GM12878 (cell line): ENCODE results near the gene ANXA5. TPM values are rescaled to one million over a fixed set of nuclear protein-coding genes. Genes with fewer than 3 reads are reported as not detected.

Source experiments
- ATAC-seq: fragments of 200-7000 bp; cut with Tn5 transposase; 3 replicates; pipeline ENCODE4 v1.9.1; 2020; ENCODE audit warnings: mild to moderate bottlenecking, moderate library complexity
- BruUV-seq: library from RNA; stranded (reverse); fragments of 400-500 nt; replicated peaks from 2 replicates; lab custom pipeline; 2021; lab: Mats Ljungman, UMichigan
- CTCF ChIA-PET: fragments of 300-600 bp; sonication (Branson Sonifier 250); formaldehyde crosslinking; extraction: SDS; loops from one replicate; lab custom pipeline; 2021; ENCODE audit warnings: inconsistent platforms; lab: Yijun Ruan, JAX
- POLR2A ChIA-PET: fragments of 350-600 bp; formaldehyde crosslinking; extraction: SDS; loops from one replicate; lab custom pipeline; 2021; ENCODE audit warnings: inconsistent platforms; lab: Charles Lee
- RAD21 ChIA-PET: fragments of 300-600 bp; sonication (Branson Sonifier 250); formaldehyde crosslinking; loops from one replicate; lab custom pipeline; 2023; ENCODE audit warnings: antibody characterized with exemption; ENCODE audit not compliant: unreplicated experiment; lab: Charles Lee
- SMC1A ChIA-PET: fragments of 300-600 bp; sonication (Branson Sonifier 250); formaldehyde crosslinking; loops from one replicate; lab custom pipeline; 2023; ENCODE audit not compliant: unreplicated experiment, uncharacterized antibody; lab: Charles Lee
- DNase-seq: peaks from one replicate; pipeline ENCODE4 v3.0.0-alpha.2; 2011; ENCODE audit warnings: low read depth, low spot score
- FAIRE-seq: peaks from 3 replicates; lab custom pipeline; 2011; peaks lifted over from hg19 to GRCh38; lab: Jason Lieb, UNC
- H2AFZ ChIP-seq: 2 replicates; pipeline ENCODE4 v1.6.0; 2011; ENCODE audit warnings: low read depth, low read length, control low read depth; ENCODE audit not compliant: control insufficient read depth
- H3K27ac ChIP-seq: 2 replicates; pipeline ENCODE4 v1.5.1; 2011; ENCODE audit warnings: control low read depth; ENCODE audit not compliant: control insufficient read depth, insufficient read depth
- H3K27me3 ChIP-seq, 2 experiments: replicated peaks in 1 of 2; 2 replicates each; pipeline versions ENCODE4 v1.6.0 to v1.6.1; 2011; ENCODE audit warnings: low read length in 1 of 2; ENCODE audit not compliant: control insufficient read depth in 2 of 2, insufficient read depth in 2 of 2
- H3K36me3 ChIP-seq, 2 experiments: 2 replicates each; pipeline ENCODE4 v1.5.1; 2011; ENCODE audit warnings: low read length in 1 of 2; ENCODE audit not compliant: control insufficient read depth in 2 of 2, insufficient read depth in 2 of 2
- H3K4me1 ChIP-seq: 2 replicates; pipeline ENCODE4 v1.6.1; 2011; ENCODE audit warnings: mild to moderate bottlenecking, low read length, moderate library complexity, mixed read lengths; ENCODE audit not compliant: control insufficient read depth, insufficient read depth
- H3K4me2 ChIP-seq: 2 replicates; pipeline ENCODE4 v1.6.0; 2011; ENCODE audit warnings: control low read depth; ENCODE audit not compliant: control insufficient read depth, insufficient read depth
- H3K4me3 ChIP-seq: fragments of 200-600 bp; sonication (generic); 2 replicates; pipeline ENCODE4 v1.5.1; 2016
- H3K79me2 ChIP-seq: 2 replicates; pipeline ENCODE4 v1.6.0; 2011; ENCODE audit warnings: low read length; ENCODE audit not compliant: control insufficient read depth, insufficient read depth
- H3K9ac ChIP-seq: 2 replicates; pipeline ENCODE4 v1.8.0; 2011; ENCODE audit warnings: low read length, control low read depth, mixed read lengths; ENCODE audit not compliant: control insufficient read depth, insufficient read depth
- H3K9me3 ChIP-seq: replicated peaks from 3 replicates; pipeline ENCODE4 v1.5.1; 2011; ENCODE audit warnings: mild to moderate bottlenecking, low read length; ENCODE audit not compliant: control insufficient read depth, insufficient read depth
- H4K20me1 ChIP-seq: 2 replicates; pipeline ENCODE4 v1.6.0; 2011; ENCODE audit not compliant: control insufficient read depth, insufficient read depth
- NR2F1 ChIP-seq: fragments of 450-650 bp; conservative IDR thresholded peaks from 2 replicates; pipeline ENCODE4 v1.6.1; 2017; ENCODE audit warnings: mild to moderate bottlenecking
- RAD51 ChIP-seq: fragments of 450-650 bp; IDR thresholded peaks from 2 replicates; pipeline ENCODE4 v1.6.1; 2016; ENCODE audit warnings: moderate library complexity, mild to moderate bottlenecking, inconsistent platforms
- RB1 ChIP-seq: fragments of 450-650 bp; formaldehyde crosslinking; IDR thresholded peaks from 2 replicates; pipeline ENCODE4 v1.6.1; 2017; ENCODE audit warnings: mild to moderate bottlenecking, borderline replicate concordance
- SP1 ChIP-seq: IDR thresholded peaks from one replicate; pipeline ENCODE4 v1.6.1; 2011; ENCODE audit warnings: low read depth, low read length
- SRF ChIP-seq, 2 experiments: IDR thresholded peaks; 2 replicates each; pipeline ENCODE4 v1.6.1; 2011; ENCODE audit warnings: low read depth in 2 of 2, low read length in 2 of 2, mild to moderate bottlenecking in 1 of 2, moderate library complexity in 1 of 2
- TCF7 ChIP-seq: IDR thresholded peaks from 2 replicates; pipeline ENCODE4 v1.6.1; 2014; ENCODE audit warnings: antibody characterized with exemption, borderline replicate concordance
- ZBED1 ChIP-seq: IDR thresholded peaks from 2 replicates; pipeline ENCODE4 v1.6.1; 2016; ENCODE audit warnings: borderline replicate concordance
- ZNF687 ChIP-seq: fragments of 450-650 bp; IDR thresholded peaks from 2 replicates; pipeline ENCODE4 v1.6.1; 2017; ENCODE audit warnings: mild to moderate bottlenecking, moderate library complexity
- WGBS: methylation state at CpG from one replicate; pipeline ENCODE4 v1.1.6; 2016; ENCODE audit warnings: low lambda C conversion rate; ENCODE audit not compliant: insufficient replicate concordance, insufficient coverage; ENCODE audit errors: missing lambda C conversion rate; 5-methylcytosine and 5-hydroxymethylcytosine counted together
- in situ Hi-C: fragments of 300-500 bp; cut with MboI; formaldehyde crosslinking; loops from 9 replicates; pipeline ENCODE4 v1.14.3; 2018; ENCODE audit warnings: mixed read lengths
- intact Hi-C: fragments of 100-400 bp; cut with micrococcal nuclease; formaldehyde crosslinking; loops from one replicate; pipeline ENCODE4 v1.14.2; 2022; ENCODE audit not compliant: unreplicated experiment
- polyA plus RNA-seq, 11 experiments: library from polyadenylated mRNA; depleted of rRNA in 4 of 11; unstranded in 6 of 11; stranded (reverse) in 5 of 11; fragments of >200 nt; fragmentation: Nextera tagmentation in 4 of 11; fragmentation: Illumina TruSeq in 1 of 11; extraction: Ambion mirVana in 4 of 11; extraction: Trizol in 1 of 11; gene quantifications; 1 replicate in 1 of 11; 2 replicates in 10 of 11; pipeline versions ENCODE4 v1.2.1 to v1.2.3, GENCODE V29; 2011 to 2016; ENCODE audit warnings: inconsistent platforms in 2 of 11, missing spikeins in 2 of 11, low read depth in 1 of 11
- total RNA-seq, 4 experiments: library from RNA; depleted of rRNA in 3 of 4; stranded (reverse); fragments of >200 nt in 3 of 4; fragmentation: Illumina TruSeq in 1 of 4; extraction: Trizol in 1 of 4; gene quantifications; 2 replicates each; pipeline versions ENCODE4 v1.2.1 to v1.2.3, GENCODE V29; 2013 to 2021
- TF ChIP-seq, protein P1 (sequence below): fragments of 450-650 bp; IDR thresholded peaks from 2 replicates; pipeline ENCODE4 v1.6.1; 2018; ENCODE audit warnings: mild to moderate bottlenecking, low read depth, moderate library complexity; ENCODE audit not compliant: partially characterized antibody
- TF ChIP-seq, protein P2 (sequence below): fragments of 450-650 bp; IDR thresholded peaks from 2 replicates; pipeline ENCODE4 v1.6.1; 2017; ENCODE audit warnings: borderline replicate concordance
- TF ChIP-seq, protein P3 (sequence below): fragments of 150-350 bp; IDR thresholded peaks from 2 replicates; pipeline ENCODE4 v1.6.1; 2014; ENCODE audit warnings: mild to moderate bottlenecking, low read depth, low read length
- TF ChIP-seq, protein P4 (sequence below): IDR thresholded peaks from 2 replicates; pipeline ENCODE4 v1.6.1; 2011; ENCODE audit warnings: mild to moderate bottlenecking, low read depth, low read length, moderate library complexity; ENCODE audit not compliant: insufficient replicate concordance

ANXA5 gene
- total and polyA plus RNA-seq, 10 of the 15 experiments (the other 5 are each of a cell fraction or from before 2014, with no cell fraction given) = 101 to 249 (median 169) TPM

DNA sequence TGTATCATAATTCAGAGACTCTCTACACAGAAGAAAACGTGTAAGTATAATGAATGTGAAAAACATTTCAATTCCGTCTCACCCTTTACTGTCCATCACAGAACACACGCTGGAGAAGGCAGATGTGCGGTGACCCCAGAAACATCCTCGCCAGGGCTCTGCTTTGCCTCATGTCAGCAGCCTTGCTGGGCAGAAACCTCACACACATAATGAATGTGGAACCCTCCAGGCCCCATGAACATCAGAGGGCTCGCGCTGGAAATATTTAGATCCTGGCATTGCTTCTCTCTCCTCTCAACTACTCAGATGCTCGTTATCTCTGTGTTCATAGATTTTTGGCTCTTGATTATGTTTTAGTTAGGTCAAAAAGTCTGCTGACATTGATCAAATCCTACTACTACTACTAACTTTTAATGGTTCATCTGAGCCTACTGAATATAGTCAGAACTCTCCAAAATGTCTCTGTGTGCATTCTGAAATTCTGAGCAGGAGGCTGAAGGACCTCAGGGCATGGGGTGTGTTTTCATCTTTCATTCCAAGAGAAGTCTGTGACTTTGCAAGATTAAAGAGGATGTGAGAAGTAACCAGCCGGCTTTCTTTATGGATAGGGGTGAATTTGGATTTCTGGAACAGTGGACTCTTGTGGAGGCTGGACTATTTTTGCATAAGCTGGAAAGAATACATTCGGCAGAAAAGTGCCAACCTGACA lies 41.2 kb upstream of the ANXA5 start:
- Histone ChIP-seq H3K27me3 (no peaks in the 10 kb centered on the region), H3K79me2 (no peaks in the 10 kb centered on the region), H3K27ac (no peak overlapping the region), H3K9ac (no peak overlapping the region), H3K4me1 (no peaks in the 10 kb centered on the region), H3K4me3 (no peak overlapping the region), H4K20me1 (no peaks in the 10 kb centered on the region; the same call in 1 of the 2 replicates), H3K4me2 (no peak overlapping the region), H3K9me3 (no peaks in the 10 kb centered on the region), H2AFZ (no peak overlapping the region), H3K36me3 (no peaks in the 10 kb centered on the region)
- SMC1A ChIA-PET = no interaction called here
- no TSS peak for BruUV-seq
- RAD21 ChIA-PET = interaction anchor here (1.3 to 1.5 kb wide), 2 partner anchors 253 to 367 kb away, joined by 6 to 8 read pairs; no protein-coding TSS in a partner anchor
- 33% methylated on average over 10 of the region's 10 CpGs for WGBS
- no peak for ATAC-seq
- no peak for FAIRE-seq
- in situ Hi-C loops = no loop called here
- intact Hi-C loops = no loop called here
- DNase-seq = no peak
- CTCF ChIA-PET = interaction anchor here (1.1 to 1.9 kb wide), 7 partner anchors 13 to 391 kb away, joined by 3 to 16 read pairs (median 5); no protein-coding TSS in a partner anchor
- POLR2A ChIA-PET = interaction anchor here (0.6 to 0.7 kb wide), 2 partner anchors 14 to 575 kb away, joined by 3 read pairs; no protein-coding TSS in a partner anchor
- TF ChIP-seq RB1 (no peak), SP1 (no peak), TCF7 (no peak), NR2F1 (no peak), ZNF687 (no peak), ZBED1 (no peak), RAD51 (no peak), SRF (IDR thresholded peaks at IDR 0.05; ENCODE audit: low read depth in 2 of 2, low read length in 2 of 2) (no peak)
- TF ChIP-seq, protein P1, sequence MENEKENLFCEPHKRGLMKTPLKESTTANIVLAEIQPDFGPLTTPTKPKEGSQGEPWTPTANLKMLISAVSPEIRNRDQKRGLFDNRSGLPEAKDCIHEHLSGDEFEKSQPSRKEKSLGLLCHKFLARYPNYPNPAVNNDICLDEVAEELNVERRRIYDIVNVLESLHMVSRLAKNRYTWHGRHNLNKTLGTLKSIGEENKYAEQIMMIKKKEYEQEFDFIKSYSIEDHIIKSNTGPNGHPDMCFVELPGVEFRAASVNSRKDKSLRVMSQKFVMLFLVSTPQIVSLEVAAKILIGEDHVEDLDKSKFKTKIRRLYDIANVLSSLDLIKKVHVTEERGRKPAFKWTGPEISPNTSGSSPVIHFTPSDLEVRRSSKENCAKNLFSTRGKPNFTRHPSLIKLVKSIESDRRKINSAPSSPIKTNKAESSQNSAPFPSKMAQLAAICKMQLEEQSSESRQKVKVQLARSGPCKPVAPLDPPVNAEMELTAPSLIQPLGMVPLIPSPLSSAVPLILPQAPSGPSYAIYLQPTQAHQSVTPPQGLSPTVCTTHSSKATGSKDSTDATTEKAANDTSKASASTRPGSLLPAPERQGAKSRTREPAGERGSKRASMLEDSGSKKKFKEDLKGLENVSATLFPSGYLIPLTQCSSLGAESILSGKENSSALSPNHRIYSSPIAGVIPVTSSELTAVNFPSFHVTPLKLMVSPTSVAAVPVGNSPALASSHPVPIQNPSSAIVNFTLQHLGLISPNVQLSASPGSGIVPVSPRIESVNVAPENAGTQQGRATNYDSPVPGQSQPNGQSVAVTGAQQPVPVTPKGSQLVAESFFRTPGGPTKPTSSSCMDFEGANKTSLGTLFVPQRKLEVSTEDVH = no peak
- TF ChIP-seq, protein P2, sequence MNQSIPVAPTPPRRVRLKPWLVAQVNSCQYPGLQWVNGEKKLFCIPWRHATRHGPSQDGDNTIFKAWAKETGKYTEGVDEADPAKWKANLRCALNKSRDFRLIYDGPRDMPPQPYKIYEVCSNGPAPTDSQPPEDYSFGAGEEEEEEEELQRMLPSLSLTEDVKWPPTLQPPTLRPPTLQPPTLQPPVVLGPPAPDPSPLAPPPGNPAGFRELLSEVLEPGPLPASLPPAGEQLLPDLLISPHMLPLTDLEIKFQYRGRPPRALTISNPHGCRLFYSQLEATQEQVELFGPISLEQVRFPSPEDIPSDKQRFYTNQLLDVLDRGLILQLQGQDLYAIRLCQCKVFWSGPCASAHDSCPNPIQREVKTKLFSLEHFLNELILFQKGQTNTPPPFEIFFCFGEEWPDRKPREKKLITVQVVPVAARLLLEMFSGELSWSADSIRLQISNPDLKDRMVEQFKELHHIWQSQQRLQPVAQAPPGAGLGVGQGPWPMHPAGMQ = no peak
- TF ChIP-seq, protein P3, sequence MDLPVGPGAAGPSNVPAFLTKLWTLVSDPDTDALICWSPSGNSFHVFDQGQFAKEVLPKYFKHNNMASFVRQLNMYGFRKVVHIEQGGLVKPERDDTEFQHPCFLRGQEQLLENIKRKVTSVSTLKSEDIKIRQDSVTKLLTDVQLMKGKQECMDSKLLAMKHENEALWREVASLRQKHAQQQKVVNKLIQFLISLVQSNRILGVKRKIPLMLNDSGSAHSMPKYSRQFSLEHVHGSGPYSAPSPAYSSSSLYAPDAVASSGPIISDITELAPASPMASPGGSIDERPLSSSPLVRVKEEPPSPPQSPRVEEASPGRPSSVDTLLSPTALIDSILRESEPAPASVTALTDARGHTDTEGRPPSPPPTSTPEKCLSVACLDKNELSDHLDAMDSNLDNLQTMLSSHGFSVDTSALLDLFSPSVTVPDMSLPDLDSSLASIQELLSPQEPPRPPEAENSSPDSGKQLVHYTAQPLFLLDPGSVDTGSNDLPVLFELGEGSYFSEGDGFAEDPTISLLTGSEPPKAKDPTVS = no peak
- TF ChIP-seq, protein P4, sequence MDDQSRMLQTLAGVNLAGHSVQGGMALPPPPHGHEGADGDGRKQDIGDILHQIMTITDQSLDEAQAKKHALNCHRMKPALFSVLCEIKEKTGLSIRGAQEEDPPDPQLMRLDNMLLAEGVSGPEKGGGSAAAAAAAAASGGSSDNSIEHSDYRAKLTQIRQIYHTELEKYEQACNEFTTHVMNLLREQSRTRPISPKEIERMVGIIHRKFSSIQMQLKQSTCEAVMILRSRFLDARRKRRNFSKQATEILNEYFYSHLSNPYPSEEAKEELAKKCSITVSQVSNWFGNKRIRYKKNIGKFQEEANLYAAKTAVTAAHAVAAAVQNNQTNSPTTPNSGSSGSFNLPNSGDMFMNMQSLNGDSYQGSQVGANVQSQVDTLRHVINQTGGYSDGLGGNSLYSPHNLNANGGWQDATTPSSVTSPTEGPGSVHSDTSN = no peak
